ENCODE measurements around the gene DDX1. TPM values are rescaled to one million over a fixed set of nuclear protein-coding genes. Genes with fewer than 3 reads are reported as not detected.
A peak's percentile ranks its signal among the peaks of the same experiment; 100 is the strongest.

Gene DDX1
- total and polyA plus RNA-seq, 9 of the 15 experiments (the other 6 are each of a cell fraction or from before 2014, with no cell fraction given): 116 to 277 (median 232) TPM

DNA sequence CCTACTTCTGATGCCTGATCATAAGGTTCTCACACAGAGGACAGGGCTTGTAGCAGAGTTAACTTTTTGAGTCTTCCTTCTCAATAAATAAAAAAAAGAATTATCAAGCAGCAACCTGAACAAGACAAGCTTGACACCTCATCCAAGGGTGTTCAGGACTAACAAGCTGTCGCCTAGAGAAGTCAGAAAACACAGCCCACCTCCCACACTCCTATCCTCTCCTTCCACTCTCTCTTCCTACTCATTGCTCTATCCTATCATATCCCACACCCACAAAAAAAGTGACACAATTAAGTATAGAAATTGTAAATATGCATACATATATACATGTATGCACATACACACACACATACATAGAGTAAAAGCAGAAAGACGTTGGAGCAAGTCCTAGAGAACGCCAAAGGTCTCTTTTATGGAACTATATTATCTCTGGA lies 35.9 kb upstream of the DDX1 start (continued):
- TF ChIP-seq BRCA1 (IDR thresholded peaks at IDR 0.05) (no peak), BRCA1 (CRISPR knock-in tag; IDR thresholded peaks at IDR 0.05) (no peak), MBD2 (IDR thresholded peaks at IDR 0.05; ENCODE audit: borderline replicate concordance, low read depth) (no peak), ZC3H8 (IDR thresholded peaks at IDR 0.05) (no peak), RB1 (IDR thresholded peaks at IDR 0.05; ENCODE audit: low read depth) (no peak), DDX20 (tag; IDR thresholded peaks at IDR 0.05; ENCODE audit: low read depth) (no peak), FOXP1 (CRISPR knock-in tag; IDR thresholded peaks at IDR 0.05) (no peak), FOXJ2 (tag; IDR thresholded peaks at IDR 0.05) (peak; percentile 38; the same call in 1 of the 2 replicates), CHD2 (IDR thresholded peaks at IDR 0.05; ENCODE audit: low read depth, low read length) (no peak), PRMT5 (CRISPR knock-in tag; IDR thresholded peaks at IDR 0.05) (no peak), RCOR1 (IDR thresholded peaks at IDR 0.05; ENCODE audit: borderline replicate concordance in 1 of 2, low read depth in 2 of 2, low read length in 2 of 2) (no peak), LCOR (CRISPR knock-in tag; IDR thresholded peaks at IDR 0.05) (no peak), PYGO2 (tag; IDR thresholded peaks at IDR 0.05) (no peak), KDM5B (IDR thresholded peaks at IDR 0.05; ENCODE audit: insufficient replicate concordance, low read depth, low read length) (peak; percentile 40)

Data from K562 (cell line).